HCT116 (cell line): ENCODE data around the gene TNPO1. TPM values are rescaled to one million over a fixed set of nuclear protein-coding genes. Genes with fewer than 3 reads are reported as not detected.

Source experiments
- ATAC-seq: fragments of 200-7000 bp; cut with Tn5 transposase; 2 replicates; pipeline ENCODE4 v1.9.1; 2020; ENCODE audit warnings: mild to moderate bottlenecking, moderate library complexity
- Bru-seq: library from RNA; stranded (reverse); fragments of 400-500 nt; gene quantifications from one replicate; lab custom pipeline; 2021; lab: Mats Ljungman, UMichigan
- BruChase-seq, 2 experiments: library from RNA; stranded (reverse); fragments of 400-500 nt; gene quantifications; one replicate each; lab custom pipeline; 2021; lab: Mats Ljungman, UMichigan
- BruUV-seq: library from RNA; stranded (reverse); fragments of 400-500 nt; replicated peaks from 2 replicates; lab custom pipeline; 2021; lab: Mats Ljungman, UMichigan
- CTCF ChIA-PET: fragments of 300-600 bp; sonication (Branson Sonifier 250); formaldehyde crosslinking; loops from one replicate; lab custom pipeline; 2021; ENCODE audit warnings: antibody characterized with exemption; lab: Charles Lee
- POLR2A ChIA-PET: fragments of 300-600, 350-600 bp; sonication (Branson Sonifier 250); formaldehyde crosslinking; loops from one replicate; lab custom pipeline; 2021; ENCODE audit warnings: antibody characterized with exemption; lab: Charles Lee
- RAD21 ChIA-PET, 2 experiments: fragments of 300-600 bp; sonication (Branson Sonifier 250); formaldehyde crosslinking; loops; one replicate each; lab custom pipeline; 2023; ENCODE audit warnings: low total read pairs in 2 of 2; ENCODE audit not compliant: uncharacterized antibody in 2 of 2, unreplicated experiment in 2 of 2, low non-redundant PET in 1 of 2; lab: Charles Lee
- DNase-seq: peaks from one replicate; pipeline ENCODE4 v3.0.0-alpha.2; 2010; ENCODE audit warnings: low read depth, low spot score
- H2AFZ ChIP-seq: fragments of 200-600 bp; shearing (Covaris generic), sonication (generic); 2 replicates; pipeline ENCODE4 v1.6.1; 2017; ENCODE audit warnings: low read depth, mixed run types, mixed read lengths, antibody characterized with exemption, low read length; ENCODE audit not compliant: poor library complexity, severe bottlenecking
- H3K27ac ChIP-seq: 2 replicates; pipeline ENCODE4 v1.5.1; 2012; ENCODE audit warnings: low read depth, low read length
- H3K27me3 ChIP-seq: fragments of 200-600 bp; sonication (generic); 2 replicates; pipeline ENCODE4 v1.6.1; 2016; ENCODE audit warnings: mixed run types, low read length, mixed read lengths; ENCODE audit not compliant: insufficient read depth
- H3K36me3 ChIP-seq, 2 experiments: fragments of 200-500 bp in 1 of 2; fragments of 200-600 bp in 1 of 2; sonication (Bioruptor generic) in 1 of 2; sonication (generic) in 1 of 2; 2 replicates each; pipeline versions ENCODE4 v1.5.1 to v1.6.1; 2014 to 2016; ENCODE audit warnings: low read length in 2 of 2, inconsistent platforms in 1 of 2, mixed read lengths in 1 of 2, mixed run types in 1 of 2; ENCODE audit not compliant: insufficient read depth in 2 of 2, control insufficient read depth in 1 of 2
- H3K4me1 ChIP-seq, 2 experiments: fragments of 200-600 bp in 1 of 2; sonication (generic) in 1 of 2; 2 replicates each; pipeline versions ENCODE4 v1.5.1 to v1.6.1; 2012 to 2017; ENCODE audit warnings: low read length in 2 of 2, inconsistent platforms in 1 of 2, mild to moderate bottlenecking in 1 of 2, mixed read lengths in 1 of 2, mixed run types in 1 of 2, moderate library complexity in 1 of 2; ENCODE audit not compliant: insufficient read depth in 2 of 2, control insufficient read depth in 1 of 2
- H3K4me2 ChIP-seq: fragments of 200-600 bp; sonication (generic); 2 replicates; pipeline ENCODE4 v1.6.1; 2017; ENCODE audit warnings: mixed run types, low read length, mixed read lengths
- H3K4me3 ChIP-seq, 2 experiments: fragments of 200-600 bp in 1 of 2; sonication (generic) in 1 of 2; replicated peaks in 1 of 2; 2 replicates each; pipeline ENCODE4 v1.5.1; 2011 to 2016; ENCODE audit warnings: low read length in 2 of 2, control low read depth in 1 of 2, low read depth in 1 of 2, mild to moderate bottlenecking in 1 of 2, mixed read lengths in 1 of 2, mixed run types in 1 of 2
- H3K79me2 ChIP-seq: fragments of 200-600 bp; sonication (generic); 2 replicates; pipeline ENCODE4 v1.6.1; 2017; ENCODE audit warnings: mild to moderate bottlenecking, mixed run types, low read length, moderate library complexity, mixed read lengths; ENCODE audit not compliant: insufficient read depth
- H3K9ac ChIP-seq: fragments of 200-600 bp; sonication (generic); 2 replicates; pipeline ENCODE4 v1.6.1; 2016; ENCODE audit warnings: low read length, mixed read lengths
- H3K9me2 ChIP-seq: fragments of 200-600 bp; sonication (generic), shearing (Covaris generic); 2 replicates; pipeline ENCODE4 v1.6.1; 2017; ENCODE audit warnings: mixed run types, mild to moderate bottlenecking, moderate library complexity; ENCODE audit not compliant: insufficient read depth
- H3K9me3 ChIP-seq, 2 experiments: fragments of 200-500 bp in 1 of 2; fragments of 200-600 bp in 1 of 2; sonication (Bioruptor generic) in 1 of 2; sonication (generic) in 1 of 2; 2 replicates each; pipeline ENCODE4 v1.6.1; 2014 to 2017; ENCODE audit warnings: low read length in 2 of 2, mixed read lengths in 2 of 2, inconsistent platforms in 1 of 2, low read depth in 1 of 2, mild to moderate bottlenecking in 1 of 2, mixed run types in 1 of 2, moderate library complexity in 1 of 2; ENCODE audit not compliant: control insufficient read depth in 1 of 2, insufficient read depth in 1 of 2
- H4K20me1 ChIP-seq: fragments of 200-600 bp; sonication (generic), shearing (Covaris generic); 2 replicates; pipeline ENCODE4 v1.6.1; 2017; ENCODE audit warnings: mixed run types, mild to moderate bottlenecking, moderate library complexity; ENCODE audit not compliant: insufficient read depth
- CBX3 ChIP-seq: IDR thresholded peaks from 2 replicates; pipeline ENCODE4 v1.6.1; 2012; ENCODE audit warnings: low read depth
- EGR1 ChIP-seq: IDR thresholded peaks from 2 replicates; pipeline ENCODE4 v1.6.1; 2012; ENCODE audit warnings: low read depth
- EZH2phosphoT487 ChIP-seq: fragments of 200-600 bp; IDR thresholded peaks from 2 replicates; pipeline ENCODE4 v1.6.1; 2018; ENCODE audit warnings: antibody characterized with exemption, borderline replicate concordance
- JUND ChIP-seq: IDR thresholded peaks from 2 replicates; pipeline ENCODE4 v1.6.1; 2012
- POLR2A ChIP-seq: IDR thresholded peaks from 2 replicates; pipeline ENCODE4 v1.7.0; 2011; ENCODE audit warnings: borderline replicate concordance; ENCODE audit not compliant: insufficient read depth, insufficient read length; ENCODE audit errors: extremely low read depth
- POLR2AphosphoS5 ChIP-seq: IDR thresholded peaks from 2 replicates; pipeline ENCODE4 v1.6.1; 2011; ENCODE audit warnings: mild to moderate bottlenecking, low read depth, low read length, moderate library complexity
- RAD21 ChIP-seq: IDR thresholded peaks from 2 replicates; pipeline ENCODE4 v1.6.1; 2012; ENCODE audit warnings: low read depth, mild to moderate bottlenecking
- SIN3A ChIP-seq: IDR thresholded peaks from 2 replicates; pipeline ENCODE4 v1.6.1; 2012; ENCODE audit warnings: low read depth
- YY1 ChIP-seq: IDR thresholded peaks from 2 replicates; pipeline ENCODE4 v1.6.1; 2011; ENCODE audit warnings: low read length, low read depth, moderate library complexity, mild to moderate bottlenecking; ENCODE audit not compliant: insufficient replicate concordance; ENCODE audit errors: extremely low read depth
- ZFX ChIP-seq: fragments of 450-650 bp; IDR thresholded peaks from 2 replicates; pipeline ENCODE4 v1.6.1; 2017
- ZNF274 ChIP-seq: fragments of 200-500 bp; sonication (Bioruptor generic); IDR thresholded peaks from 2 replicates; pipeline ENCODE4 v1.6.1; 2014; ENCODE audit warnings: mild to moderate bottlenecking, low read depth, low read length, inconsistent platforms
- intact Hi-C: fragments of 100-400 bp; cut with micrococcal nuclease; formaldehyde crosslinking; loops from 2 replicates; pipeline ENCODE4 v1.10.0; 2022
- long read RNA-seq: library from polyadenylated mRNA; unstranded; transcript quantifications from one replicate; pipeline ENCODE4 v2.0.0, GENCODE V29; 2021; ENCODE audit not compliant: unreplicated experiment
- polyA plus RNA-seq: library from polyadenylated mRNA; unstranded; fragments of >200 nt; gene quantifications from 2 replicates; pipeline ENCODE4 v1.2.1, GENCODE V29; 2012; ENCODE audit warnings: missing spikeins
- total RNA-seq: library from RNA; stranded (reverse); gene quantifications from one replicate; pipeline ENCODE4 v1.2.1, GENCODE V29; 2021; ENCODE audit not compliant: unreplicated experiment
- TF ChIP-seq, protein P1 (sequence below): IDR thresholded peaks from 2 replicates; pipeline ENCODE4 v1.6.1; 2012; ENCODE audit warnings: low read depth
- TF ChIP-seq, protein P2 (sequence below): IDR thresholded peaks from 2 replicates; pipeline ENCODE4 v1.6.1; 2012

The TNPO1 gene
- total RNA-seq (104 TPM), Bru-seq, nascent RNA (percentile 95 among the genes with signal in this experiment), BruChase-seq, experiment 1, labeled RNA remaining after a 6-hour chase (percentile 97 among the genes with signal in this experiment), BruChase-seq, experiment 2, labeled RNA remaining after a 2-hour chase (percentile 95 among the genes with signal in this experiment)
- 46.6 and 53.4 TPM in 2 replicates for polyA plus RNA-seq
- long read RNA-seq, full-length matches to known transcripts = 54 of 97 reads
- long read RNA-seq, partial matches to known transcripts = 19 of 97 reads
- long read RNA-seq, other reads (novel, unspliced or antisense) = 24 of 97 reads

DNA sequence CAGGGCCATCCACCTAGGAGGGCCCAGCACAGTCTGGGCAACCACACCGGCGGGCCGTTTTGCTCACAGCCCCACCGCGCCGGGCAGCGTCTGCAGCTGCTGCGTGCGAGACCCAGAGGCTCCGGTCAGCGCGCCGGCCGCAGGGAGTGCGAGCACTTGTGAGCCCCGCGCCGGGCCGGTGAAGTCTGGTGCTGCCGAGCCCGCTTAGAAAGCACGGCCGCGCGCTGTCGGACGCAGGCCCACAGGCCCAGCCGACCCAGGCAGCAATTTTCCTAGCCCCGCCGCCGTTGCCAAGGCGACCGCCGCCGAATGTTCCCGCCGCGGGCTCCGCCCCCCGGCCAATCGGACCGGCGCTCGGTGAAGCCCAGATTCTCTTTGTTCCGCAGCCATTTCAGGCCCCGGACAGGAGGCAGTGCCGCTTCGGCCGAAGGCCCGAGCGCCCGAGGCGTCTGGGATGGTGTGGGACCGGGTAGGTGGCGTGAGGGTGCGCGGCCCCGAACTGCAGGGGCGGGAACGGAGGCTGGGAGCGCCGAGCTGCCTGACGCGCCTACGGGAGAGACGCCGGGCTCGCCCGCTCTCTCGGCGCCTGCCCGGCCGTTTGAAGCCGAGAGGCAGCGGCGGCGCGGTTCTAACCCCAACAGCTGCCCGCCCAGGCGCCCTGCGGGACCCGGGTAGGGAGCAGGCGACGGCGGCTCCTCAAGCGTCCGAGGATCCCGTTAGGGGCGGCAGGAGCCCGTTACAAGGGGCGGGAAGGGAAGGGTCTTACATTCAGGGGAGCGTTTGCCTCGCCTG lies at the start of gene TNPO1:
TSS of gene TNPO1 (plus strand) at position 378 of the 792 bp plus-strand sequence. CDS start at position 455, 77 bp downstream.
- H2AFZ ChIP-seq = peak within 1 kb of the TSS; percentile 97
- no TSS peak for BruUV-seq
- peak within 1 kb of the TSS; percentile 69 to 71 for H3K4me3 ChIP-seq
- CTCF ChIA-PET = interaction anchor here (2.8 kb wide), 1 partner anchor 205 kb away, joined by 38 read pairs; no protein-coding TSS in a partner anchor
- peak within 1 kb of the TSS; percentile 89 for H3K4me2 ChIP-seq
- TF ChIP-seq, protein P1, sequence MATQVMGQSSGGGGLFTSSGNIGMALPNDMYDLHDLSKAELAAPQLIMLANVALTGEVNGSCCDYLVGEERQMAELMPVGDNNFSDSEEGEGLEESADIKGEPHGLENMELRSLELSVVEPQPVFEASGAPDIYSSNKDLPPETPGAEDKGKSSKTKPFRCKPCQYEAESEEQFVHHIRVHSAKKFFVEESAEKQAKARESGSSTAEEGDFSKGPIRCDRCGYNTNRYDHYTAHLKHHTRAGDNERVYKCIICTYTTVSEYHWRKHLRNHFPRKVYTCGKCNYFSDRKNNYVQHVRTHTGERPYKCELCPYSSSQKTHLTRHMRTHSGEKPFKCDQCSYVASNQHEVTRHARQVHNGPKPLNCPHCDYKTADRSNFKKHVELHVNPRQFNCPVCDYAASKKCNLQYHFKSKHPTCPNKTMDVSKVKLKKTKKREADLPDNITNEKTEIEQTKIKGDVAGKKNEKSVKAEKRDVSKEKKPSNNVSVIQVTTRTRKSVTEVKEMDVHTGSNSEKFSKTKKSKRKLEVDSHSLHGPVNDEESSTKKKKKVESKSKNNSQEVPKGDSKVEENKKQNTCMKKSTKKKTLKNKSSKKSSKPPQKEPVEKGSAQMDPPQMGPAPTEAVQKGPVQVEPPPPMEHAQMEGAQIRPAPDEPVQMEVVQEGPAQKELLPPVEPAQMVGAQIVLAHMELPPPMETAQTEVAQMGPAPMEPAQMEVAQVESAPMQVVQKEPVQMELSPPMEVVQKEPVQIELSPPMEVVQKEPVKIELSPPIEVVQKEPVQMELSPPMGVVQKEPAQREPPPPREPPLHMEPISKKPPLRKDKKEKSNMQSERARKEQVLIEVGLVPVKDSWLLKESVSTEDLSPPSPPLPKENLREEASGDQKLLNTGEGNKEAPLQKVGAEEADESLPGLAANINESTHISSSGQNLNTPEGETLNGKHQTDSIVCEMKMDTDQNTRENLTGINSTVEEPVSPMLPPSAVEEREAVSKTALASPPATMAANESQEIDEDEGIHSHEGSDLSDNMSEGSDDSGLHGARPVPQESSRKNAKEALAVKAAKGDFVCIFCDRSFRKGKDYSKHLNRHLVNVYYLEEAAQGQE = no peak
- TF ChIP-seq ZNF274 (no peak), SIN3A (peak; percentile 67), EZH2phosphoT487 (no peak), CBX3 (0 out of 2 replicates have a peak, but pooled peaks have one; percentile 50), POLR2AphosphoS5 (peak; percentile 91), RAD21 (no peak), ZFX (peak; percentile 98), YY1 (peak; percentile 81), POLR2A (peak; percentile 70), EGR1 (peak; percentile 41; the same call in 1 of the 2 replicates), JUND (0 out of 2 replicates have a peak, but pooled peaks have one; percentile 3)
- TF ChIP-seq, protein P2, sequence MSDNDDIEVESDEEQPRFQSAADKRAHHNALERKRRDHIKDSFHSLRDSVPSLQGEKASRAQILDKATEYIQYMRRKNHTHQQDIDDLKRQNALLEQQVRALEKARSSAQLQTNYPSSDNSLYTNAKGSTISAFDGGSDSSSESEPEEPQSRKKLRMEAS = peak; percentile 56
- TF ChIP-seq, all 23 proteins: peak for 9
- DNase-seq (peak; percentile 79), ATAC-seq (peak; percentile 88)
- Histone ChIP-seq H3K79me2 (peaks cover 11% of the 10 kb centered on the region; the same call in 1 of the 2 replicates), H3K27ac (peak within 1 kb of the TSS; percentile 83), H3K9me2 (0 out of 2 replicates have a peak, but pooled peaks cover 2% of the 10 kb centered on the region), H3K27me3 (no peaks in the 10 kb centered on the region), H3K9ac (peak within 1 kb of the TSS; percentile 77), H3K9me3 (no peaks in the 10 kb centered on the region), H3K4me1 (peaks cover 16 to 23% of the 10 kb centered on the region in 2 experiments; a peak in 3 of 4 replicates), H4K20me1 (no peaks in the 10 kb centered on the region), H3K36me3 (no peaks in the 10 kb centered on the region)
- RAD21 ChIA-PET = no interaction called here
- intact Hi-C loops = loop anchor here (5.0 kb wide), 1 partner anchor 449 kb away; no protein-coding TSS in a partner anchor
- POLR2A ChIA-PET = no interaction called here
